Parietal lobe (tissue), 1 donor: ENCODE results near the gene PAXX. TPM values are rescaled to one million over a fixed set of nuclear protein-coding genes. Genes with fewer than 3 reads are reported as not detected.

Experiments used
- total RNA-seq: library from RNA; depleted of rRNA; stranded (reverse); fragments of >200 nt; gene quantifications from one replicate; pipeline ENCODE4 v1.2.3, GENCODE V29; 2014

Gene PAXX
- 14.7 TPM for total RNA-seq

DNA sequence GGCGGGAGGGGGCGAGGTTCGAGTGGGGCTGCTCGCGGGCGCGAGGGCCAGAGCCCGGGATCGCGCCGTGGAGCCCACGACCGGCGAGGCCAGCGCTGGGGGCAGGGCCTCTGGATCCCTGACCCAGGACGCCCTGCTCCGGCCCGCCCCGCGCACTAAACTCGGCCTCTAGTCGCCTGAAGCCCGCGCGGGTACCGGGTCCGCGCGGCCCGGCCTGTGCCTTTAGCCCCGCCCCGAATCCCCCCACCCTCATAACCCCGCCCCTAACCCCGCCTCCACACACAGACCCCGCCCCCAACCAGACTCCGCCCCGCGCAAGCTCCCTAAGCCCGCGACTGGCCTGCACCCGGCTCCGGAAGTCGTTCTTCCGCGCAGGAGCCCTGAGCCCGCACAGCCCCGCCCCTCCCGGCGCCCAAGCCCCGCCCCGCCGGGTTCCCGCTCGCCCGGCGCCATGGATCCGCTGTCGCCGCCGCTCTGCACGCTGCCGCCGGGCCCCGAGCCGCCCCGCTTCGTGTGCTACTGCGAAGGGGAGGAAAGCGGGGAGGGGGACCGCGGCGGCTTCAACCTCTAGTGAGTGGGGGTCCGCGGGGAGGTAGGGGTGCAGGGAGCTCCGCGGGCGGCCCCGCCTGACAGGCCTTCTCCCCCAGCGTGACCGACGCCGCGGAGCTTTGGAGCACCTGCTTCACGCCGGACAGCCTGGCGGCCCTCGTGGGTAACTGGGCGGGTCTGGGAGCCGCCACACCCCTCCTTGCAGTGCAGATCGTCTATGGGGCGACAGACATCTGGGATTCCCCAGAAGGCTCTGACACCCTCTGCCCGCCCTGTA is at the start of gene PAXX:
Gene PAXX, plus strand, starts transcription at position 430 of the 826 bp plus-strand sequence. Its CDS starts 22 bp downstream, at position 452.

GRCh38 chr9:136944519-136945332 is 47.5 kb upstream of the PAXX start, which contains the start of the genes C8G and FBXW5:
Gene C8G (plus strand): TSS chr9:136945243. CDS start chr9:136945321, 78 bp downstream.
Gene FBXW5 (minus strand): TSS chr9:136944738. CDS start chr9:136944083, 655 bp downstream.

GRCh38 chr9:136951541-136952320 is 40.5 kb upstream of the PAXX start, which contains the start of gene LCN12:
Gene LCN12 (plus strand): TSS chr9:136952273. CDS start chr9:136952328, 55 bp downstream.

GRCh38 chr9:136977223-136977622 is 15.0 kb upstream of the PAXX start, which contains the start of gene PTGDS:
Gene PTGDS (plus strand): TSS chr9:136977504. CDS start chr9:136977579, 75 bp downstream.

GRCh38 chr9:136982232-136983051 is 9.8 kb upstream of the PAXX start, which contains the start of gene LCNL1:
Gene LCNL1 (plus strand): TSS chr9:136982993. CDS start chr9:136983587, 594 bp downstream.

DNA sequence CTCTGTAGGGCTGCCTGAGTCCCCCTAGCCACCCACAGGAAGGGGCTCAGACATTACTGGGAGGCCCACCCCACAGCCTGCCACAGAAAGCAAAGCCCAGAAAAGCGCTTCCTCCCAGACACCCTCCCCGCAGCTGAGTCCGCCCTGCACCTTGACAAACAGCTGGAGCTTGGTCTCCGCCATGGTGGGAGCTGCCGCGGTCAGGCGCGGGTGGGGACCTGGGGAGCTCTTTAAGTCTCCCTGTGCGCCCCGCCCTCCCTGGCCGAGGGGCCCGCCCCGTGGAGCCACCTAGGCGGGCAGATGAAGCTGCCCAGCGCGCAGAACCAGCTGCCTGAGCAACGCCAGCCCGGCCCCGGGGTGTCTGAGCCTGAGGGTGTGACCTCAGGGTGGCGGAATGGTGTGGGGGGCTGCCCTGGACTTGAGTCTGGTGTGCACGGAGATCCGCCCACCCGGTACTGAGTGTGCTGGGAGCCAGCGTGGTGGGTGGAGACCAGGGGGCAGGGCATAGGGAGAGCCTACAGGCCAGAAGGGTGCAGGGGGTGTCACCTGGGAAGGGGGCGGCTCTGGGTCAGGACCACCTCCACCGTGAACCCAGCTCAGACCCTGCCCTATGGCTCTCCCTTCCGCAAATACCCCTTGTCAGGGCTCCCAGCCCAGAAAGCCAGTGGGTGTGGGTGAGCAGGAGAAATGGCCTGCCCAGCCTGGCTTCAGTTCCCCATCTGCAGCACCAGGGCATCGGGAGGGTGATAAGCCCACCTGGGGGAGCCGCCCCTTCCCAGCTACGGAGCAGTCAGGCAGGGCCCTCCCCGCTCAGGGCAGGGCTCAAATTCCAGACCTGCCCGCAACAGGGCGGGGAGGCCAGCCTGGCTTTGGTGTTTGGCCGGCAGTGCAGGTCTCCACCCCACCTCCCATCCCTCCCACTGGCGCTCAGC is 4.4 kb downstream of the PAXX start, which contains the start of gene CLIC3:
Gene CLIC3, minus strand, starts transcription at position 208 of the 932 bp plus-strand sequence. Its CDS starts 25 bp downstream, at position 183.

GRCh38 chr9:137027369-137028262 is 35.4 kb downstream of the PAXX start, which contains the start of gene ABCA2:
Gene ABCA2 (minus strand): TSS chr9:137028237. CDS start chr9:137028140, 97 bp downstream.

DNA sequence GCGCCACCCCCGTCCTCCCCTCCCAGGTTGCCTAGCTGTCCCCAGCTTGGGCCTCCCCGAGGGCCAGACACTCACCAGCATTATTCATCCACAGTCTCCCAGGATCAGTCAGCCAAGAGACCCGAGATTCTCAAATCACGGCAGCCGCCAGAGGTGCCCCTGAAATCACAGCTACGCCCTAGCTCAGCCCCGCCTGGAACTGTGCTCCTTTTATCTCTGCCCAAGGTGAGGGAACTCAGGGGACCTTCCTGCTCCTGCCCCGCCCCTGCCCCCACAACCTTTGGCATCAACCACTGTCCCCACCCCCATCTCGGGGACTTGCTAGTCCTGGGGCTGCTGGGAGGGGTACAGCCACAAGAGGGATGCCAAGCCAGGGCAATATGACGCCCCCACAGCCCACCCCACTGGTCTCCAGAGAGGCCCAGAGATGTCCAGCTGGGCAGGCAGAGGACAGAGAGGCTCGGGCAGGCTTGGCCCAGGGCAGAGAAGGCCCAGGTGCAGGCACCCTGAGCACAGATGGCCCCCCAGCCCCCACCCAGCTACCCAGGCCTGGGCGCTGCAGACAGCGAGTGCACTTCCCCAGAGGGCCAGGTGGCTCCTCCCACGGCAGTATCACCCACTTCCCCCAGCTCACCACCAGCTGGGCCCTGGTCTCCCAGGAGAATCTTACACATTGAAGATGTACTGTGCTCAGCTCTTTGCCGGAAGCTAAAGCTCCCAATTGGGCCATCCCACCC is 39.9 kb downstream of the PAXX start, which contains the start of gene FUT7:
Gene FUT7, minus strand, starts transcription at position 185 of the 737 bp plus-strand sequence. Its CDS starts 97 bp downstream, at position 88.

Other genes with a start within 250 kb of the PAXX start
- not detected for gene LCN10, start 249.5 kb upstream of the PAXX start, total RNA-seq
- gene LCN6, start 243.9 kb upstream of the PAXX start, total RNA-seq: not detected
- not detected for gene LCN8, start 234.2 kb upstream of the PAXX start, total RNA-seq
- not detected for gene LCN15, start 227.9 kb upstream of the PAXX start, total RNA-seq
- 15.7 TPM for gene TMEM141, start 201.1 kb upstream of the PAXX start, total RNA-seq
- gene CCDC183, start 196.1 kb upstream of the PAXX start, total RNA-seq: 6.3 TPM
- 54.5 TPM for gene RABL6, start 184.5 kb upstream of the PAXX start, total RNA-seq
- 1.9 TPM for gene AJM1, start 149.9 kb upstream of the PAXX start, total RNA-seq
- 77.6 TPM for gene PHPT1, start 143.0 kb upstream of the PAXX start, total RNA-seq
- 11.3 TPM for gene MAMDC4, start 140.1 kb upstream of the PAXX start, total RNA-seq
- 135 TPM for gene EDF1, start 126.1 kb upstream of the PAXX start, total RNA-seq
- gene TRAF2, start 105.9 kb upstream of the PAXX start, total RNA-seq: 11.6 TPM
- gene FBXW5, start 47.7 kb upstream of the PAXX start, total RNA-seq: 64.5 TPM
- gene C8G, start 47.2 kb upstream of the PAXX start, total RNA-seq: not detected
- 0.94 TPM for gene LCN12, start 40.1 kb upstream of the PAXX start, total RNA-seq
- gene PTGDS, start 14.9 kb upstream of the PAXX start, total RNA-seq: 11.9 TPM
- 0.94 TPM for gene LCNL1, start 9.4 kb upstream of the PAXX start, total RNA-seq
- gene CLIC3, start 4.1 kb downstream of the PAXX start, total RNA-seq: not detected
- gene ABCA2, start 35.8 kb downstream of the PAXX start, total RNA-seq: 45.4 TPM
- not detected for gene FUT7, start 39.7 kb downstream of the PAXX start, total RNA-seq
- 34.4 TPM for gene NPDC1, start 53.8 kb downstream of the PAXX start, total RNA-seq
- gene ENTPD2, start 61.6 kb downstream of the PAXX start, total RNA-seq: 0.63 TPM
- gene SAPCD2, start 78.1 kb downstream of the PAXX start, total RNA-seq: 2.5 TPM
- 0.63 TPM for gene UAP1L1, start 85.1 kb downstream of the PAXX start, total RNA-seq
- 72.6 TPM for gene MAN1B1, start 94.6 kb downstream of the PAXX start, total RNA-seq
- 36.6 TPM for gene DPP7, start 122.3 kb downstream of the PAXX start, total RNA-seq
- 63.5 TPM for gene GRIN1, start 146.7 kb downstream of the PAXX start, total RNA-seq
- gene LRRC26, start 177.6 kb downstream of the PAXX start, total RNA-seq: 0.31 TPM
- not detected for gene TMEM210, start 179.6 kb downstream of the PAXX start, total RNA-seq
- 39.1 TPM for gene ANAPC2, start 196.1 kb downstream of the PAXX start, total RNA-seq
- 21.3 TPM for gene SSNA1, start 196.3 kb downstream of the PAXX start, total RNA-seq
- gene TPRN, start 208.3 kb downstream of the PAXX start, total RNA-seq: 7.5 TPM
- gene TMEM203, start 213.2 kb downstream of the PAXX start, total RNA-seq: 31.6 TPM
- gene NDOR1, start 213.3 kb downstream of the PAXX start, total RNA-seq: 6.9 TPM
- gene RNF208, start 229.8 kb downstream of the PAXX start, total RNA-seq: 1.9 TPM
- not detected for gene CYSRT1, start 232.8 kb downstream of the PAXX start, total RNA-seq
- gene RNF224, start 235.1 kb downstream of the PAXX start, total RNA-seq: not detected
- gene SLC34A3, start 238.5 kb downstream of the PAXX start, total RNA-seq: not detected
- 88.9 TPM for gene TUBB4B, start 248.9 kb downstream of the PAXX start, total RNA-seq